Measurements from ENCODE around the gene HMBS.

GRCh38 chr11:119114351-119114750 lies 29.7 kb downstream of the HMBS start:
- TF ChIP-seq CTCF (IDR thresholded peaks at IDR 0.05) (no peak), POLR2A (IDR thresholded peaks at IDR 0.05) (no peak)
